GM23338 (cell line): ENCODE measurements around the gene KLF7. TPM values are rescaled to one million over a fixed set of nuclear protein-coding genes. Genes with fewer than 3 reads are reported as not detected.

Experiments used
- ATAC-seq: fragments of 200-7000 bp; cut with Tn5 transposase; 3 replicates; pipeline ENCODE4 v1.9.1; 2020
- DNase-seq: peaks from one replicate; pipeline ENCODE4 v3.0.0-alpha.2; 2015; ENCODE audit warnings: low spot score
- H2AFZ ChIP-seq: fragments of 200-600 bp; sonication (generic); 2 replicates; pipeline ENCODE4 v1.8.0; 2016; ENCODE audit warnings: antibody characterized with exemption, mild to moderate bottlenecking, moderate library complexity
- H3F3A ChIP-seq: fragments of 200-600 bp; sonication (generic); replicated peaks from 2 replicates; pipeline ENCODE4 v1.8.0; 2017; ENCODE audit warnings: antibody characterized with exemption, mixed run types, low read depth
- H3K27ac ChIP-seq: fragments of 200-600 bp; sonication (generic); 2 replicates; pipeline ENCODE4 v1.6.1; 2016; ENCODE audit warnings: low read depth
- H3K27me3 ChIP-seq: fragments of 200-600 bp; sonication (generic); 2 replicates; pipeline ENCODE4 v1.8.0; 2016; ENCODE audit warnings: mild to moderate bottlenecking, mixed run types, moderate library complexity; ENCODE audit not compliant: insufficient read depth
- H3K36me3 ChIP-seq: fragments of 200-600 bp; sonication (generic); 2 replicates; pipeline ENCODE4 v1.8.0; 2016; ENCODE audit warnings: mild to moderate bottlenecking; ENCODE audit not compliant: insufficient read depth
- H3K4me1 ChIP-seq: fragments of 200-600 bp; sonication (generic); 2 replicates; pipeline ENCODE4 v1.8.0; 2016; ENCODE audit warnings: mild to moderate bottlenecking, moderate library complexity; ENCODE audit not compliant: insufficient read depth
- H3K4me2 ChIP-seq: fragments of 200-600 bp; sonication (generic); 2 replicates; pipeline ENCODE4 v1.7.1; 2017; ENCODE audit warnings: mixed run types
- H3K4me3 ChIP-seq: fragments of 200-600 bp; sonication (generic); 2 replicates; pipeline ENCODE4 v1.6.1; 2016; ENCODE audit warnings: mixed run types
- H3K79me2 ChIP-seq: fragments of 200-600 bp; sonication (generic); replicated peaks from 2 replicates; pipeline ENCODE4 v1.8.0; 2017; ENCODE audit warnings: mild to moderate bottlenecking; ENCODE audit not compliant: insufficient read depth
- H3K9me2 ChIP-seq: fragments of 200-600 bp; sonication (generic); 2 replicates; pipeline ENCODE4 v1.8.0; 2017; ENCODE audit not compliant: insufficient read depth
- H4K20me1 ChIP-seq: fragments of 200-600 bp; sonication (generic); replicated peaks from 2 replicates; pipeline ENCODE4 v1.8.0; 2017; ENCODE audit warnings: mild to moderate bottlenecking; ENCODE audit not compliant: insufficient read depth
- H3K27ac Mint-ChIP-seq: 2 replicates; pipeline ENCODE4 v1.8.0; 2020; ENCODE audit warnings: inconsistent platforms, mild to moderate bottlenecking, moderate library complexity, mixed read lengths
- H3K27me3 Mint-ChIP-seq: 3 replicates; pipeline ENCODE4 v1.8.0; 2022; ENCODE audit warnings: low read depth, mild to moderate bottlenecking, moderate library complexity, mixed read lengths, inconsistent platforms; ENCODE audit not compliant: insufficient read depth, poor library complexity
- H3K36me3 Mint-ChIP-seq: 3 replicates; pipeline ENCODE4 v1.8.0; 2021; ENCODE audit warnings: low read depth, mild to moderate bottlenecking, inconsistent platforms, moderate library complexity, mixed read lengths
- H3K4me1 Mint-ChIP-seq: 3 replicates; pipeline ENCODE4 v1.8.0; 2020; ENCODE audit warnings: mild to moderate bottlenecking, inconsistent platforms, mixed read lengths
- H3K4me3 Mint-ChIP-seq: 3 replicates; pipeline ENCODE4 v1.8.0; 2021; ENCODE audit warnings: moderate library complexity, mild to moderate bottlenecking, inconsistent platforms, mixed read lengths
- H3K9me3 Mint-ChIP-seq: 3 replicates; pipeline ENCODE4 v1.8.0; 2020; ENCODE audit warnings: moderate library complexity, mild to moderate bottlenecking, inconsistent platforms, mixed read lengths
- CREB1 ChIP-seq: fragments of 250-450 bp; sonication (Bioruptor Pico); IDR thresholded peaks from 2 replicates; pipeline ENCODE4 v1.5.0; 2020; ENCODE audit warnings: low read depth, mild to moderate bottlenecking, moderate library complexity
- ETS1 ChIP-seq: IDR thresholded peaks from 2 replicates; pipeline ENCODE4 v1.6.1; 2016; ENCODE audit warnings: antibody characterized with exemption
- EZH2 ChIP-seq: fragments of 200-600 bp; sonication (generic); IDR thresholded peaks from one replicate; pipeline ENCODE4 v1.8.0; 2017; ENCODE audit warnings: antibody characterized with exemption, mild to moderate bottlenecking, low read depth; ENCODE audit not compliant: unreplicated experiment
- EZH2phosphoT487 ChIP-seq: fragments of 200-600 bp; sonication (generic); IDR thresholded peaks from one replicate; pipeline ENCODE4 v1.8.1; 2018; ENCODE audit warnings: antibody characterized with exemption; ENCODE audit not compliant: unreplicated experiment
- JUNB ChIP-seq: IDR thresholded peaks from one replicate; pipeline ENCODE4 v1.6.1; 2016; ENCODE audit warnings: antibody characterized with exemption; ENCODE audit not compliant: unreplicated experiment
- NANOG ChIP-seq: IDR thresholded peaks from 2 replicates; pipeline ENCODE4 v1.6.1; 2016; ENCODE audit warnings: antibody characterized with exemption, borderline replicate concordance
- STAT1 ChIP-seq: IDR thresholded peaks from one replicate; pipeline ENCODE4 v1.6.1; 2016; ENCODE audit warnings: antibody characterized with exemption; ENCODE audit not compliant: unreplicated experiment
- ZNF114 ChIP-seq: fragments of 250-450 bp; sonication (Bioruptor Pico); IDR thresholded peaks from 2 replicates; pipeline ENCODE4 v1.5.0; 2020; ENCODE audit warnings: mild to moderate bottlenecking, moderate library complexity
- ZNF331 ChIP-seq: fragments of 250-450 bp; sonication (Bioruptor Pico); IDR thresholded peaks from 2 replicates; pipeline ENCODE4 v1.5.0; 2020; ENCODE audit warnings: low read depth, mild to moderate bottlenecking, moderate library complexity
- polyA plus RNA-seq: library from polyadenylated mRNA; unstranded; fragments of >200 nt; fragmentation: Nextera tagmentation; extraction: Ambion mirVana; gene quantifications from 2 replicates; pipeline ENCODE4 v1.2.1, GENCODE V29; 2016
- total RNA-seq: library from RNA; depleted of rRNA; stranded (reverse); fragments of >200 nt; shearing (Covaris generic); gene quantifications from 2 replicates; pipeline ENCODE4 v1.2.3, GENCODE V29; 2014
- TF ChIP-seq, protein P1 (sequence below): IDR thresholded peaks from one replicate; pipeline ENCODE4 v1.6.1; 2018; ENCODE audit warnings: antibody characterized with exemption; ENCODE audit not compliant: unreplicated experiment
- TF ChIP-seq, protein P2 (sequence below), 2 experiments: fragments of 200-600 bp in 1 of 2; sonication (generic) in 1 of 2; conservative IDR thresholded peaks; 2 replicates each; pipeline versions ENCODE4 v1.5.1 to v1.6.1; 2016 to 2017; ENCODE audit warnings: antibody characterized with exemption in 2 of 2, low read depth in 2 of 2, mild to moderate bottlenecking in 2 of 2, moderate library complexity in 1 of 2

The KLF7 gene
- total and polyA plus RNA-seq, 2 experiments from 2014 or later: 5.7 to 15.4 TPM

GRCh38 chr2:207133820-207134519 lies 31.8 kb downstream of the KLF7 start (continued):
- TF ChIP-seq EZH2: no peak
- no peak for TF ChIP-seq ETS1
- TF ChIP-seq EZH2phosphoT487: no peak
- no peak for TF ChIP-seq CREB1 (CRISPR knock-in tag)
- TF ChIP-seq ZNF331 (CRISPR knock-in tag): no peak
- TF ChIP-seq, protein P1, sequence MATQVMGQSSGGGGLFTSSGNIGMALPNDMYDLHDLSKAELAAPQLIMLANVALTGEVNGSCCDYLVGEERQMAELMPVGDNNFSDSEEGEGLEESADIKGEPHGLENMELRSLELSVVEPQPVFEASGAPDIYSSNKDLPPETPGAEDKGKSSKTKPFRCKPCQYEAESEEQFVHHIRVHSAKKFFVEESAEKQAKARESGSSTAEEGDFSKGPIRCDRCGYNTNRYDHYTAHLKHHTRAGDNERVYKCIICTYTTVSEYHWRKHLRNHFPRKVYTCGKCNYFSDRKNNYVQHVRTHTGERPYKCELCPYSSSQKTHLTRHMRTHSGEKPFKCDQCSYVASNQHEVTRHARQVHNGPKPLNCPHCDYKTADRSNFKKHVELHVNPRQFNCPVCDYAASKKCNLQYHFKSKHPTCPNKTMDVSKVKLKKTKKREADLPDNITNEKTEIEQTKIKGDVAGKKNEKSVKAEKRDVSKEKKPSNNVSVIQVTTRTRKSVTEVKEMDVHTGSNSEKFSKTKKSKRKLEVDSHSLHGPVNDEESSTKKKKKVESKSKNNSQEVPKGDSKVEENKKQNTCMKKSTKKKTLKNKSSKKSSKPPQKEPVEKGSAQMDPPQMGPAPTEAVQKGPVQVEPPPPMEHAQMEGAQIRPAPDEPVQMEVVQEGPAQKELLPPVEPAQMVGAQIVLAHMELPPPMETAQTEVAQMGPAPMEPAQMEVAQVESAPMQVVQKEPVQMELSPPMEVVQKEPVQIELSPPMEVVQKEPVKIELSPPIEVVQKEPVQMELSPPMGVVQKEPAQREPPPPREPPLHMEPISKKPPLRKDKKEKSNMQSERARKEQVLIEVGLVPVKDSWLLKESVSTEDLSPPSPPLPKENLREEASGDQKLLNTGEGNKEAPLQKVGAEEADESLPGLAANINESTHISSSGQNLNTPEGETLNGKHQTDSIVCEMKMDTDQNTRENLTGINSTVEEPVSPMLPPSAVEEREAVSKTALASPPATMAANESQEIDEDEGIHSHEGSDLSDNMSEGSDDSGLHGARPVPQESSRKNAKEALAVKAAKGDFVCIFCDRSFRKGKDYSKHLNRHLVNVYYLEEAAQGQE: no peak
- TF ChIP-seq, protein P2, sequence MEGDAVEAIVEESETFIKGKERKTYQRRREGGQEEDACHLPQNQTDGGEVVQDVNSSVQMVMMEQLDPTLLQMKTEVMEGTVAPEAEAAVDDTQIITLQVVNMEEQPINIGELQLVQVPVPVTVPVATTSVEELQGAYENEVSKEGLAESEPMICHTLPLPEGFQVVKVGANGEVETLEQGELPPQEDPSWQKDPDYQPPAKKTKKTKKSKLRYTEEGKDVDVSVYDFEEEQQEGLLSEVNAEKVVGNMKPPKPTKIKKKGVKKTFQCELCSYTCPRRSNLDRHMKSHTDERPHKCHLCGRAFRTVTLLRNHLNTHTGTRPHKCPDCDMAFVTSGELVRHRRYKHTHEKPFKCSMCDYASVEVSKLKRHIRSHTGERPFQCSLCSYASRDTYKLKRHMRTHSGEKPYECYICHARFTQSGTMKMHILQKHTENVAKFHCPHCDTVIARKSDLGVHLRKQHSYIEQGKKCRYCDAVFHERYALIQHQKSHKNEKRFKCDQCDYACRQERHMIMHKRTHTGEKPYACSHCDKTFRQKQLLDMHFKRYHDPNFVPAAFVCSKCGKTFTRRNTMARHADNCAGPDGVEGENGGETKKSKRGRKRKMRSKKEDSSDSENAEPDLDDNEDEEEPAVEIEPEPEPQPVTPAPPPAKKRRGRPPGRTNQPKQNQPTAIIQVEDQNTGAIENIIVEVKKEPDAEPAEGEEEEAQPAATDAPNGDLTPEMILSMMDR (conservative IDR thresholded peaks at IDR 0.05; ENCODE audit: low read depth in 2 of 2): no peak
- no peak for TF ChIP-seq NANOG
- no peak for TF ChIP-seq ZNF114 (CRISPR knock-in tag)

GRCh38 chr2:207133458-207133819 lies 32.3 kb downstream of the KLF7 start:
- Histone ChIP-seq H3K4me1 (peaks cover 35% of the 10 kb centered on the region), H3F3A (no peaks in the 10 kb centered on the region), H3K4me3 (no peak overlapping the region), H3K79me2 (peaks cover 92% of the 10 kb centered on the region), H2AFZ (no peak overlapping the region), H3K9me2 (peaks cover 6% of the 10 kb centered on the region), H4K20me1 (no peaks in the 10 kb centered on the region), H3K27ac (0 out of 2 replicates have a peak overlapping the region, but pooled peaks have one; percentile 27), H3K36me3 (no peaks in the 10 kb centered on the region), H3K4me2 (peak overlapping the region; percentile 64), H3K27me3 (no peaks in the 10 kb centered on the region)
- H3K9me3 Mint-ChIP-seq: peaks cover 3% of the 10 kb centered on the region; the same call in 2 of the 3 replicates
- peaks cover 51% of the 10 kb centered on the region for H3K4me1 Mint-ChIP-seq
- peaks cover 8% of the 10 kb centered on the region for H3K27me3 Mint-ChIP-seq
- DNase-seq (peak; percentile 28), ATAC-seq (peak; percentile 58)
- peaks cover 26% of the 10 kb centered on the region for H3K36me3 Mint-ChIP-seq
- H3K27ac Mint-ChIP-seq: peak overlapping the region; percentile 89
- H3K4me3 Mint-ChIP-seq: peak overlapping the region; percentile 32; the same call in 1 of the 3 replicates
- TF ChIP-seq, protein P1: no peak
- TF ChIP-seq JUNB (no peak), EZH2phosphoT487 (no peak), ZNF114 (CRISPR knock-in tag) (no peak), EZH2 (no peak), STAT1 (no peak), ETS1 (no peak)
- TF ChIP-seq, protein P2 (conservative IDR thresholded peaks at IDR 0.05; ENCODE audit: low read depth in 2 of 2): no peak
